ENCODE data around the gene TANGO6.

Gene TANGO6

GRCh38 chr16:69133373-69133954, 290.1 kb downstream of the TANGO6 start:
- H3K4me3 ChIP-seq (ENCODE audit: low read length): peak overlapping the region; percentile 86
- no peak for TF ChIP-seq CTCF (IDR thresholded peaks at IDR 0.05; ENCODE audit: insufficient read depth, low read depth, low read length, missing control alignments)
- no peak for DNase-seq (ENCODE audit: low read depth)

All from epithelial cell of esophagus (primary cell).